Thyroid gland (tissue), 4 donors: Measurements from ENCODE around the gene LEO1.

Source experiments
- CTCF ChIP-seq, 6 experiments: fragments of 200-600 bp in 3 of 6; fragments of 450-650 bp in 3 of 6; sonication (generic) in 3 of 6; IDR thresholded peaks; one replicate each; pipeline ENCODE4 v1.5.1; 2016 to 2019; ENCODE audit warnings: antibody characterized with exemption in 6 of 6, mild to moderate bottlenecking in 2 of 6, inconsistent platforms in 1 of 6, moderate library complexity in 1 of 6
- POLR2A ChIP-seq, 2 donors: fragments of 450-650 bp; IDR thresholded peaks; one replicate each; pipeline ENCODE4 v1.6.1; 2017; ENCODE audit warnings: antibody characterized with exemption in 2 of 2, mild to moderate bottlenecking in 2 of 2, moderate library complexity in 1 of 2

- TF ChIP-seq CTCF (IDR thresholded peaks at IDR 0.05): no peak
- no peak for TF ChIP-seq POLR2A (IDR thresholded peaks at IDR 0.05)
Measured at GRCh38 chr15:51992953-51993352, 21.4 kb upstream of the LEO1 start.
